HL-60 (cell line): ENCODE results near the gene ABL1.

Source experiments
- DNase-seq, 2 experiments: peaks; one replicate each; pipeline ENCODE4 v3.0.0-alpha.2; 2010 to 2020; ENCODE audit warnings: low read depth in 1 of 2, low spot score in 1 of 2
- H3K27ac ChIP-seq: fragments of 250-450 bp; sonication (Bioruptor Pico); replicated peaks from 2 replicates; pipeline ENCODE4 v1.5.1; 2020; ENCODE audit warnings: mild to moderate bottlenecking, moderate library complexity
- H3K27me3 ChIP-seq: fragments of 250-450 bp; sonication (Bioruptor Pico); 2 replicates; pipeline ENCODE4 v1.5.1; 2021; ENCODE audit warnings: mild to moderate bottlenecking, moderate library complexity; ENCODE audit not compliant: insufficient read depth, poor library complexity, severe bottlenecking
- H3K4me3 ChIP-seq: replicated peaks from 2 replicates; pipeline ENCODE4 v1.5.1; 2011; ENCODE audit warnings: mild to moderate bottlenecking, control low read depth, low read length; ENCODE audit not compliant: insufficient read depth
- CTCF ChIP-seq: IDR thresholded peaks from one replicate; pipeline ENCODE4 v1.5.1; 2011; ENCODE audit warnings: low read length, control low read depth, inconsistent platforms; ENCODE audit not compliant: insufficient read depth
- GABPA ChIP-seq: IDR thresholded peaks from 2 replicates; pipeline ENCODE4 v1.6.1; 2012; ENCODE audit warnings: low read depth
- POLR2AphosphoS5 ChIP-seq: IDR thresholded peaks from 2 replicates; pipeline ENCODE4 v1.6.1; 2012; ENCODE audit warnings: low read depth
- SPI1 ChIP-seq: IDR thresholded peaks from 2 replicates; pipeline ENCODE4 v1.6.1; 2012; ENCODE audit warnings: low read depth, mild to moderate bottlenecking, borderline replicate concordance
- TF ChIP-seq, protein P1 (sequence below): IDR thresholded peaks from 2 replicates; pipeline ENCODE4 v1.6.1; 2012; ENCODE audit warnings: low read depth; ENCODE audit not compliant: insufficient replicate concordance

The ABL1 gene

GRCh38 chr9:130904070-130905044 lies 69.3 kb downstream of the ABL1 start:
- DNase-seq: no peak
- H3K27ac ChIP-seq: no peak overlapping the region
- no peak for TF ChIP-seq CTCF
- TF ChIP-seq SPI1: no peak
- TF ChIP-seq, protein P1, sequence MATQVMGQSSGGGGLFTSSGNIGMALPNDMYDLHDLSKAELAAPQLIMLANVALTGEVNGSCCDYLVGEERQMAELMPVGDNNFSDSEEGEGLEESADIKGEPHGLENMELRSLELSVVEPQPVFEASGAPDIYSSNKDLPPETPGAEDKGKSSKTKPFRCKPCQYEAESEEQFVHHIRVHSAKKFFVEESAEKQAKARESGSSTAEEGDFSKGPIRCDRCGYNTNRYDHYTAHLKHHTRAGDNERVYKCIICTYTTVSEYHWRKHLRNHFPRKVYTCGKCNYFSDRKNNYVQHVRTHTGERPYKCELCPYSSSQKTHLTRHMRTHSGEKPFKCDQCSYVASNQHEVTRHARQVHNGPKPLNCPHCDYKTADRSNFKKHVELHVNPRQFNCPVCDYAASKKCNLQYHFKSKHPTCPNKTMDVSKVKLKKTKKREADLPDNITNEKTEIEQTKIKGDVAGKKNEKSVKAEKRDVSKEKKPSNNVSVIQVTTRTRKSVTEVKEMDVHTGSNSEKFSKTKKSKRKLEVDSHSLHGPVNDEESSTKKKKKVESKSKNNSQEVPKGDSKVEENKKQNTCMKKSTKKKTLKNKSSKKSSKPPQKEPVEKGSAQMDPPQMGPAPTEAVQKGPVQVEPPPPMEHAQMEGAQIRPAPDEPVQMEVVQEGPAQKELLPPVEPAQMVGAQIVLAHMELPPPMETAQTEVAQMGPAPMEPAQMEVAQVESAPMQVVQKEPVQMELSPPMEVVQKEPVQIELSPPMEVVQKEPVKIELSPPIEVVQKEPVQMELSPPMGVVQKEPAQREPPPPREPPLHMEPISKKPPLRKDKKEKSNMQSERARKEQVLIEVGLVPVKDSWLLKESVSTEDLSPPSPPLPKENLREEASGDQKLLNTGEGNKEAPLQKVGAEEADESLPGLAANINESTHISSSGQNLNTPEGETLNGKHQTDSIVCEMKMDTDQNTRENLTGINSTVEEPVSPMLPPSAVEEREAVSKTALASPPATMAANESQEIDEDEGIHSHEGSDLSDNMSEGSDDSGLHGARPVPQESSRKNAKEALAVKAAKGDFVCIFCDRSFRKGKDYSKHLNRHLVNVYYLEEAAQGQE: no peak
- TF ChIP-seq GABPA: no peak
- no peak for TF ChIP-seq POLR2AphosphoS5
- H3K4me3 ChIP-seq: no peak overlapping the region
- H3K27me3 ChIP-seq: no peaks in the 10 kb centered on the region

GRCh38 chr9:130905125-130905901 lies 70.3 kb downstream of the ABL1 start:
- Histone ChIP-seq H3K27me3 (no peaks in the 10 kb centered on the region), H3K27ac (peak overlapping the region; percentile 50), H3K4me3 (no peak overlapping the region)
- TF ChIP-seq CTCF (no peak), SPI1 (peak; percentile 28; the same call in 1 of the 2 replicates)
- peak; percentile 43 to 87 for DNase-seq

DNA sequence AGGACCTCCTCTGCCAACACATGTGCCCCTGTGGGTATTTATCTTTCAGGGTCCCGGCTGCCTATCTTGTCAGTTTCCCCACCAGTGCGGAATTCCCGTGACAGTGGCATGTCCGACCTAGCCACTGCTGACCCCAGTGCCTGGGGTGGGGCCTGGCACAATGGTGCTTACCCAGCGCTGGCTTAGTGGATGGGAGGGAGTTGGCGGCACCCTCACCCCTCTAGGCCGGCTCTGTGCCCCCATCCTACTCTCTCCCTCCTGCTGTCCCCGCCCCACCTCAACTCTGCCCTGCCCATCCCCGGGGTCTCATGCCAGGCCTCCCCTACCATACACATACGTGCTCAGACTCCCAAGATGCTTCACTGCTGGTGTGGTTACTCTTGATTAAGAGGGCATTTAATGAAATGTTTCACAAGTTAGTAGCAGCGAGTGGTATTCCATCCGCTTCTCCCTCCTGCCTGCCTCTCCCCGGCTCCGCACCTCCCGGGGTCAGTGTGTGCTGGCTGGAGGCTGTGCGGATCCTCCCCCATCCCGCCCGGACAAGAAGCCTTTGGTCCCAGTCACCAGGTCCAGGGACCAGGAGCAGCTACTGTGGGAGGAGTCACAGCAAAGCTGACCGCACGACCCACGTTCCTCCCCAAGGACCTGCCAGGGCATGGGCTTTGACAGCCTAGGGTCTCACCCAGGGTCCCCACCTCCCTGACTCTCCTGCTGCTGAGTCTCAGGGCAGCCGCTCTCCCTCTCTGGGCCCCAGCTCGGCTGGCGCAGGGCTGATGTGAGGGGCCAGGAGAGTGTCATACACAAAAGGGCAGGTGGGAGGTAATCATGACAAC lies 71.1 kb downstream of the ABL1 start:
- H3K27ac ChIP-seq: no peak overlapping the region
- no peak for DNase-seq
- TF ChIP-seq GABPA: no peak
- TF ChIP-seq CTCF: no peak
- TF ChIP-seq SPI1: no peak
- no peak for TF ChIP-seq POLR2AphosphoS5
- TF ChIP-seq, protein P1: no peak
- no peaks in the 10 kb centered on the region for H3K27me3 ChIP-seq
- no peak overlapping the region for H3K4me3 ChIP-seq
